H7 (cell line): ENCODE measurements around the gene PAX5. TPM values are rescaled to one million over a fixed set of nuclear protein-coding genes. Genes with fewer than 3 reads are reported as not detected.
A peak's percentile ranks its signal among the peaks of the same experiment; 100 is the strongest.

Experiments
- DNase-seq: peaks from one replicate; pipeline ENCODE4 v3.0.0; 2012
- H3K27me3 ChIP-seq: 2 replicates; pipeline ENCODE4 v1.6.0; 2011; ENCODE audit warnings: mild to moderate bottlenecking, low read length; ENCODE audit not compliant: control insufficient read depth, insufficient read depth
- H3K36me3 ChIP-seq: replicated peaks from 2 replicates; pipeline ENCODE4 v1.5.1; 2011; ENCODE audit warnings: low read length; ENCODE audit not compliant: control insufficient read depth, insufficient read depth
- H3K4me3 ChIP-seq: 2 replicates; pipeline ENCODE4 v1.5.1; 2011; ENCODE audit warnings: low read depth, mild to moderate bottlenecking, control low read depth, low read length, moderate library complexity; ENCODE audit not compliant: insufficient read depth
- total RNA-seq: library from RNA; depleted of rRNA; stranded (reverse); fragments of >200 nt; shearing (Covaris generic); gene quantifications from 2 replicates; pipeline ENCODE4 v1.2.3, GENCODE V29; 2014

PAX5 gene
- total RNA-seq, 1 experiment from 2014 or later: 1.7 TPM

- Histone ChIP-seq H3K4me3 (no peak overlapping the region), H3K27me3 (no peaks in the 10 kb centered on the region), H3K36me3 (no peaks in the 10 kb centered on the region)
- no peak for DNase-seq
Measured at GRCh38 chr9:36849943-36850342, 184.1 kb downstream of the PAX5 start.

GRCh38 chr9:36848946-36849345 is 185.1 kb downstream of the PAX5 start:
- H3K36me3 ChIP-seq: no peaks in the 10 kb centered on the region
- no peak overlapping the region for H3K4me3 ChIP-seq
- H3K27me3 ChIP-seq: no peaks in the 10 kb centered on the region
- DNase-seq: no peak

- Histone ChIP-seq H3K27me3 (no peaks in the 10 kb centered on the region), H3K36me3 (no peaks in the 10 kb centered on the region), H3K4me3 (no peak overlapping the region)
- DNase-seq: no peak
Measured at GRCh38 chr9:36847781-36848673, 186.0 kb downstream of the PAX5 start.

DNA sequence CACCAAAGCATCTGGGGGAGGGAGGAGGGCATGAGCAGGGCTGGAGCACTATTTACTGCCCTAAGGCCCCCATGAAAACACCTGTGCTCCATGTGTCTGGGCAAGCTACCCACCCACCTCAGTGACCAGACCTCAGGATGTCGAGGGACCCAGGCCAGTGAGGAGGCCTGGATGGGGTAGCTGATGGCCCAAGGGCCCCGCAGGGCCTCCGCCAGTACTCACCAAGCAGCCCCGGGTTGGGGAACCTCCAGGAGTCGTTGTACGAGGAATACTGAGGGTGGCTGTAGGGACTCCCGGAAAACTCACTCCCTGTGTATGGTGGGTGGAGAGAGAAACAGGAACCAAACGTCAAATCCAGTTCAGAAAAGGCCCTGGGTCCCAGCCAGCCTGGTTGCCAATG is 187.4 kb downstream of the PAX5 start:
- no peak for DNase-seq
- no peaks in the 10 kb centered on the region for H3K27me3 ChIP-seq
- no peak overlapping the region for H3K4me3 ChIP-seq
- H3K36me3 ChIP-seq: no peaks in the 10 kb centered on the region

DNA sequence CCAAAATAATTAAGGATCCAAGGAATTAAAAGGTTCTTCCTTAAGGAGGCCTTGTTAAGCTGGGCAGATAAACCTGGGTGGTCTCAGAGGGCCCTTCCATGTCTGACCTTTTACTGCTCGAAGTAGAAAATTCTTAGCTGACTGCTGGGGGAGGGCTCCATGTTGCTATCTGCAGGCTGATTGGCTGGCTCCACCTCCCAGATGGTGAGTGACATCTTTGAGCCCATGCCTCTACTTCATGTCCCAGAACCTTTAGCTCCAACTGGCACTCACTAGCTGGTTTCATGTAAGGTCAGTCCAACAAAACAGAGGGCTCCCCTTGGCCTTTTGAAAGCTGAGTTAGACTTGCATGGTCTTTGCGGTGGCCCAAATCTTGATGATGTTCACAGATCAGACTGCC is 188.2 kb downstream of the PAX5 start:
- H3K27me3 ChIP-seq: no peaks in the 10 kb centered on the region
- H3K4me3 ChIP-seq: no peak overlapping the region
- no peaks in the 10 kb centered on the region for H3K36me3 ChIP-seq
- no peak for DNase-seq

DNA sequence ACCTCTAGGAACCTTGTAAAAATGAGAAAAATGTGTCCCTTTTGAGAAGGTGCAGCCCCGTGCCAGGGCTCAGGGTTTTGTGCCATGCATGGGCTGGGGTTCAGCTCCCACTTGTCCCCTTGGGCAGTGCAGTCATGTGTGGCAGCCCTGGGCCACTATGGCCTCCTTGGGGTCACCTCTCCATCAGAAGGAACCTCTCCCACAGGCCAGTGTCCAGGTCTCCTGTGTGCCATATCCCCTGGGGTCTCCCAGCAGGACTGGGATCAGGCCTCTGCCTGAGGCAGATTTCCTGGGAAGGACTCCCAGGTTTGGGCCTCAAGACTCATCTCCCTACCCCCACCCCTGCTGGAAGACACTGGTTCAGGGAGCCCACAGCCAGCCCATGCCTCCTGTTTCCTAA is 189.1 kb downstream of the PAX5 start:
- H3K27me3 ChIP-seq: no peaks in the 10 kb centered on the region
- H3K36me3 ChIP-seq: no peaks in the 10 kb centered on the region
- no peak overlapping the region for H3K4me3 ChIP-seq
- DNase-seq: no peak

GRCh38 chr9:36843964-36844363 is 190.1 kb downstream of the PAX5 start:
- Histone ChIP-seq H3K27me3 (no peaks in the 10 kb centered on the region), H3K4me3 (no peak overlapping the region), H3K36me3 (no peaks in the 10 kb centered on the region)
- no peak for DNase-seq

- peak; percentile 76 for DNase-seq
- H3K4me3 ChIP-seq: no peak overlapping the region
- no peaks in the 10 kb centered on the region for H3K27me3 ChIP-seq
- H3K36me3 ChIP-seq: no peaks in the 10 kb centered on the region
Measured at GRCh38 chr9:36842560-36843530, 191.2 kb downstream of the PAX5 start.

DNA sequence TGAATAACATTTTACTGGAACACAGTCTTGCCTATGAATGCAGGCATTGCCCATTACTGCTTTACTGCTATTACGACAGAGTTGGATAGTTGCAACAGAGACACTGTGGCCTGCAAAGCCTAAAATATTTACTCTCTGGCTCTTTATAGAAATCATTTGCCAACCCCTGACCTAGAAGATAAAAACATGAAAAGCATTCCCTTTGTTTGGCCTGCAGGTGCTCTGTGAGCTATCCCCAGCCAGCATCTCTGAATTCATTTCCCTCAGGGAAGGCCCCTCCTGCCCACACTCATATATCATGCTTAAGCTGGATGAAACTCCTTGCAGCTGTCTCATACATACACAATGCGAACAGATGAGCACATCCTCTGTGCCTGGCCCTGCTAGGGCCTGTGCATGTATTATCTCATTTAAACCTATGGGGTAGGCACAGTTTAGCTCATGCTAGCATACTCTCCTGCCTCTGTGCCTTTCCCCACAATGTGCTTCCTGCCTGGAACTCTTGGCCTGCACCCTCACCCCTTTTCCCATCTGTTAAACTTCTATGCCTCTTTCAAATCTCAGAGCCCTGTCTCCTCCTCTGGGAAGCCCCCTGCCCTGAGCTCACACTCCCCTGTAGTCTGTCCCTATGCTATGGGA is 193.1 kb downstream of the PAX5 start:
- Histone ChIP-seq H3K36me3 (no peaks in the 10 kb centered on the region), H3K27me3 (no peaks in the 10 kb centered on the region), H3K4me3 (no peak overlapping the region)
- DNase-seq: no peak

DNA sequence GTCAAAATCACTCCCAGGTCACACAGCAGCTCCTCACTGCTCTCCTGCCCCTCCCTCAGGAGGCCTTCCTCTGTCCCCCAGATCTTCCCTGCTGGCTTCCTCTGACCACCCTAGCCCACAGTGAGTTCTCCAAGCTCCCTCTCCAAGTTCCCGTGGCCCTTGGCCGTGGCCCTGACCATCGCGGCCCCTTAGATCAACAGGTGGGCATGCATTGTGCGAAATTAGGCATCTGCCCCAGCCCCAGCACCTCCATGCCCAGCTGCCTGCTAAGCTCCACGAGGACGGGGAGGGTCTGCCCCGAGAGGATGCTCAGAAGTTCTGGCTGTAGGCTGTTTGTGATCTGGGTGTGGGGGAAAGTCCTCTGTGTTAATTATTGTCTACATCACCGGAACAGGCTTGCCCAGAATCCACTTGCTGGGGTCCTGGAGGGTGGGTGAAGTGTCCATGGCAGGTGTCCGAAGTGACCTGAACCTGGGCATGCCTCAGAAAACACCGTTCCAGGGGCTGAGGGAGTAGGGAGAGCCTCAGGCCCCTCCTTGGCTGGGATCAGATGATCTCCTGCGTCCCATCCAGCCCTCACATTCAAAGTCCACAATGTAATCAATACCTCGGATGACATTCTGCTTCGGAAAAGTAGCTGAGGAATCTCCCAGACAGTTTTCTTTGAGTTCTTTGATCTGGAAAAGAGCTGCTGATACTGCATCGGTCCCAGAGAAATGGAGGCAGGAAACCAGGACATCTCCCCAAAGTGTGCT is 194.8 kb downstream of the PAX5 start:
- H3K36me3 ChIP-seq: no peaks in the 10 kb centered on the region
- H3K4me3 ChIP-seq: no peak overlapping the region
- DNase-seq: no peak
- H3K27me3 ChIP-seq: no peaks in the 10 kb centered on the region

DNA sequence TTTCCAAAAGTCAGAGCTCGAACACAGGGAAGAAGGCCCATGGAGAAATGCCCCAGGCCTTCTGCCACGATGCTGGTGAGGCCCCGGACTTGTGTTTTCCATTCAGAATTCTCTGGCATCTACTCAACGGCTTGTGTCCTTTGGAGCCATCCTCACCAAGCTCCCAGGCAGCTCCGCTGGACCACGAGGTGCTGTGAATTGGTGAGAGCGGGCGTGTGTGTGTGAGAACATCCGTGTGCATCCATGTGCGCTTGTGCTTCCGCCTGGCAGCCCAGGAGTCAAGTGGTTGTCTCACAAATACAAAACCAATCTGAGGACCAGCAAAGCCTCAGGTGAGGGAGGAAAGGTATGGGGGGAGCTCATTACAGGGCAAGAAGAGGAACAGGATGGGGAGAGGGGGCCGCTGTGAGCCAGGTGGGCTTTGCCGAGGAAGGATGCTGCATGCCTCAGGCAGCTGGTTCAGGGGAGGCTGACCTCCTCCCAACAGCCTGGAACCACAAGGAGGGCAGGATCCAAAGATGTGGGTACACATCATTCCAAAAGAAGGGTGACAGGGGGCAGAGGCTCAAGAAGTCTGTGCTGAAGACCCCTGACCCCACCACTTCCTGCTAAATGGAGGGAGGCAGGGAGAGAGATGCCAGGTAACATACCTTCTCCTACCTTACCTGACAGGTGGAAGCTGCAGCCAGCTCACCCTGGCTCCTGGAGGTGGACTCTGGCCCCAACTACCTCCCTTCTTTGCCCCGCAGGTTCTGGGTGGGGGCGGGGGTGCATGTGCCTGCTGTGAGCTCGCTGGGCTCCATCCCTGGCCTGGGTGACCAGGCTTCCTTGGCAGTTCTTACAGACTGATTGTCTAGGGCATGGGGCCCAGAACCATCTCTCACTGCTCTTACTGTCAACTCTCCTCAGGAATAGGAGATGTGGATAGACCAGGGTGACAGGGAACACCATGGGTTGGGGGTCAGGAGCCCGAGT is 196.3 kb downstream of the PAX5 start:
- H3K4me3 ChIP-seq: no peak overlapping the region
- no peaks in the 10 kb centered on the region for H3K27me3 ChIP-seq
- no peak for DNase-seq
- H3K36me3 ChIP-seq: no peaks in the 10 kb centered on the region

DNA sequence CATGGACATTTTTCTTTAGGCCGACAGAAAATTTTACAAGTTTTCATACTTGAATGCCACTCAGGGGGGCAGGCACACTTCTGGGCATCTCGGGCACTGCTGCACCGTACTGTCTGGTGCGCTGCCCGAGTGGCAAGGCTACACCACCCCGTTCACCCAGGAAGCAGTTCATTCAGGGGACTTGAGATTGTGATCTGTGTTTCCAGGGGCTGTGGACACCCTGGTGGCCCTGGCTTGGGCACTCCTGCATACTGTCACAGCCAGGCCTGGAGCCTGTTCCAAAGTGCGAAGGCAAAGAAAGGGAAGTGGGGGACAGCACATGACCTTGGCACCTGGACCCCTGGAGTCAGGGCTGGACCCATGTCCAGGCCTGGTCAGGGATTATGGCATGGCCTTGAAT is 197.6 kb downstream of the PAX5 start:
- DNase-seq: no peak
- Histone ChIP-seq H3K27me3 (no peaks in the 10 kb centered on the region), H3K36me3 (no peaks in the 10 kb centered on the region), H3K4me3 (no peak overlapping the region)
